Keratinocyte (primary cell): ENCODE results near the gene WFIKKN1. TPM values are rescaled to one million over a fixed set of nuclear protein-coding genes. Genes with fewer than 3 reads are reported as not detected.
A peak's percentile ranks its signal among the peaks of the same experiment; 100 is the strongest.

Source experiments
- DNase-seq: peaks from one replicate; pipeline ENCODE4 v3.0.0-alpha.2; 2011; ENCODE audit warnings: low read depth, missing footprints, low spot score
- FAIRE-seq: peaks from 2 replicates; lab custom pipeline; 2011; peaks lifted over from hg19 to GRCh38; lab: Jason Lieb, UNC
- H2AFZ ChIP-seq: 2 replicates; pipeline ENCODE4 v1.6.0; 2012; ENCODE audit warnings: low read length, control low read depth, inconsistent platforms; ENCODE audit not compliant: control insufficient read depth
- H3K27ac ChIP-seq: 2 replicates; pipeline ENCODE4 v1.5.1; 2011; ENCODE audit warnings: low read length; ENCODE audit not compliant: control insufficient read depth, insufficient read depth
- H3K27me3 ChIP-seq: 3 replicates; pipeline ENCODE4 v1.6.0; 2011; ENCODE audit warnings: low read length; ENCODE audit not compliant: control insufficient read depth, insufficient read depth; ENCODE audit errors: extremely low read depth
- H3K36me3 ChIP-seq, 2 experiments: 2 replicates in 1 of 2; 3 replicates in 1 of 2; pipeline ENCODE4 v1.5.1; 2011; ENCODE audit warnings: low read length in 2 of 2, mild to moderate bottlenecking in 1 of 2; ENCODE audit not compliant: control insufficient read depth in 2 of 2, insufficient read depth in 2 of 2; ENCODE audit errors: extremely low read depth in 1 of 2
- H3K4me1 ChIP-seq: 3 replicates; pipeline ENCODE4 v1.5.1; 2011; ENCODE audit warnings: low read length; ENCODE audit not compliant: control insufficient read depth, insufficient read depth; ENCODE audit errors: extremely low read depth
- H3K4me2 ChIP-seq: 3 replicates; pipeline ENCODE4 v1.6.0; 2011; ENCODE audit warnings: low read depth, low read length; ENCODE audit not compliant: control insufficient read depth, insufficient read depth; ENCODE audit errors: extremely low read depth
- H3K4me3 ChIP-seq, 3 experiments: fragments of 200-600 bp in 1 of 3; sonication (generic) in 1 of 3; 2 replicates in 2 of 3; 3 replicates in 1 of 3; pipeline ENCODE4 v1.5.1; 2011 to 2016; ENCODE audit warnings: low read length in 3 of 3, mild to moderate bottlenecking in 3 of 3, control low read depth in 2 of 3, inconsistent platforms in 1 of 3, low read depth in 1 of 3, mixed read lengths in 1 of 3, mixed run types in 1 of 3, moderate library complexity in 1 of 3; ENCODE audit not compliant: control insufficient read depth in 2 of 3, insufficient read depth in 2 of 3; ENCODE audit errors: extremely low read depth in 1 of 3
- H3K79me2 ChIP-seq: 2 replicates; pipeline ENCODE4 v1.6.0; 2012; ENCODE audit warnings: low read length; ENCODE audit not compliant: control insufficient read depth, insufficient read depth
- H3K9ac ChIP-seq: 3 replicates; pipeline ENCODE4 v1.6.0; 2011; ENCODE audit warnings: low read length; ENCODE audit not compliant: control insufficient read depth, insufficient read depth; ENCODE audit errors: extremely low read depth
- H3K9me1 ChIP-seq: 3 replicates; pipeline ENCODE4 v1.6.0; 2011; ENCODE audit warnings: low read length; ENCODE audit not compliant: control insufficient read depth, insufficient read depth; ENCODE audit errors: extremely low read depth
- H3K9me3 ChIP-seq: 2 replicates; pipeline ENCODE4 v1.5.1; 2012; ENCODE audit warnings: low read depth, low read length; ENCODE audit not compliant: control insufficient read depth
- H4K20me1 ChIP-seq: 3 replicates; pipeline ENCODE4 v1.6.0; 2011; ENCODE audit warnings: low read length; ENCODE audit not compliant: control insufficient read depth, insufficient read depth; ENCODE audit errors: extremely low read depth
- CTCF ChIP-seq, 3 experiments: IDR thresholded peaks in 1 of 3; conservative IDR thresholded peaks in 1 of 3; optimal IDR thresholded peaks in 1 of 3; 2 replicates in 2 of 3; 3 replicates in 1 of 3; pipeline versions ENCODE3 to v1.5.1; 2011; ENCODE audit warnings: low read length in 3 of 3, mild to moderate bottlenecking in 3 of 3, moderate library complexity in 2 of 3, control low read depth in 1 of 3, inconsistent platforms in 1 of 3; ENCODE audit not compliant: insufficient read depth in 2 of 3; ENCODE audit errors: extremely low read depth in 1 of 3
- EZH2 ChIP-seq: IDR thresholded peaks from one replicate; pipeline ENCODE4 v1.6.1; 2012; ENCODE audit warnings: inconsistent platforms, mild to moderate bottlenecking, low read length, moderate library complexity
- dilution Hi-C: fragments of 300-500 bp; cut with MboI; formaldehyde crosslinking; loops from one replicate; pipeline ENCODE4 v1.7.0; 2020; ENCODE audit warnings: low sequenced_read_pairs; ENCODE audit not compliant: extremely low pct_ligation_motif_present
- polyA plus RNA-seq, 5 experiments: library from polyadenylated mRNA; depleted of rRNA in 3 of 5; stranded (reverse) in 3 of 5; stranded (forward) in 1 of 5; unstranded in 1 of 5; fragments of >200 nt; gene quantifications; 1 replicate in 1 of 5; 2 replicates in 3 of 5; 3 replicates in 1 of 5; pipeline versions ENCODE4 v1.2.1 to v1.2.3, GENCODE V29; 2011 to 2012; ENCODE audit warnings: missing spikeins in 2 of 5, low read depth in 1 of 5, low replicate concordance in 1 of 5

The WFIKKN1 gene
- polyA plus RNA-seq, 1 donor (not counting 4 experiments of a cell fraction or from before 2014, with no cell fraction given) = not detected

GRCh38 chr16:676565-676902 is 45.7 kb downstream of the WFIKKN1 start:
- dilution Hi-C loops = no loop called here
- peaks cover 28% of the 10 kb centered on the region for H3K4me1 ChIP-seq
- peak overlapping the region; percentile 47 for H3K27ac ChIP-seq
- no peaks in the 10 kb centered on the region for H3K27me3 ChIP-seq
- peak overlapping the region in 1 of 3 experiments; percentile 37 for H3K4me3 ChIP-seq
- peak overlapping the region; percentile 79 for H3K4me2 ChIP-seq
- no peak for FAIRE-seq
- H3K79me2 ChIP-seq = peaks cover 8% of the 10 kb centered on the region
- peak overlapping the region; percentile 47 for H3K9ac ChIP-seq
- TF ChIP-seq CTCF (optimal IDR thresholded peaks at IDR 0.05 in 1 of 3, IDR thresholded peaks at IDR 0.05 in 1 of 3, conservative IDR thresholded peaks at IDR 0.05 in 1 of 3; ENCODE audit: extremely low read depth in 1 of 3, insufficient read depth in 2 of 3, low read length in 3 of 3) = no peak
- no peak for TF ChIP-seq EZH2
- no peak overlapping the region for H2AFZ ChIP-seq
- DNase-seq = no peak
- H3K36me3 ChIP-seq = peaks cover 8 to 19% of the 10 kb centered on the region in 2 experiments
- no peaks in the 10 kb centered on the region for H3K9me1 ChIP-seq
- H3K9me3 ChIP-seq = no peaks in the 10 kb centered on the region
- peaks cover 7% of the 10 kb centered on the region for H4K20me1 ChIP-seq

GRCh38 chr16:676913-677312 is 46.1 kb downstream of the WFIKKN1 start:
- Histone ChIP-seq H3K36me3 (peaks cover 11 to 22% of the 10 kb centered on the region in 2 experiments), H3K27ac (peak overlapping the region; percentile 47), H3K79me2 (peaks cover 12% of the 10 kb centered on the region), H3K4me1 (peaks cover 32% of the 10 kb centered on the region), H4K20me1 (peaks cover 10% of the 10 kb centered on the region), H2AFZ (no peak overlapping the region), H3K4me2 (peak overlapping the region; percentile 79), H3K9me1 (no peaks in the 10 kb centered on the region), H3K9ac (peak overlapping the region; percentile 47), H3K4me3 (peak overlapping the region in 1 of 3 experiments; percentile 37), H3K9me3 (no peaks in the 10 kb centered on the region), H3K27me3 (no peaks in the 10 kb centered on the region)
- dilution Hi-C loops = no loop called here
- FAIRE-seq = peak; percentile 91
- no peak for TF ChIP-seq CTCF (optimal IDR thresholded peaks at IDR 0.05 in 1 of 3, IDR thresholded peaks at IDR 0.05 in 1 of 3, conservative IDR thresholded peaks at IDR 0.05 in 1 of 3; ENCODE audit: extremely low read depth in 1 of 3, insufficient read depth in 2 of 3, low read length in 3 of 3)
- peak; percentile 87 for DNase-seq
